Retinal pigment epithelial cell (primary cell): ENCODE results near the gene GGPS1.

Source experiments
- DNase-seq: peaks from one replicate; pipeline ENCODE4 v3.0.0-alpha.2; 2010; ENCODE audit warnings: low read depth
- H3K4me3 ChIP-seq: 2 replicates; pipeline ENCODE4 v1.5.1; 2011; ENCODE audit warnings: mild to moderate bottlenecking, low read length, control low read depth, moderate library complexity
- CTCF ChIP-seq: conservative IDR thresholded peaks from 2 replicates; pipeline ENCODE4 v1.5.1; 2011; ENCODE audit warnings: low read depth, low read length, control low read depth, inconsistent platforms

Gene GGPS1

GRCh38 chr1:235317168-235317567 is 11.2 kb upstream of the GGPS1 start:
- no peak for TF ChIP-seq CTCF
- no peak for DNase-seq
- H3K4me3 ChIP-seq, result no peak overlapping the region

GRCh38 chr1:235319255-235319654 is 9.1 kb upstream of the GGPS1 start:
- DNase-seq, result no peak
- H3K4me3 ChIP-seq, result no peak overlapping the region
- TF ChIP-seq CTCF, result no peak

- H3K4me3 ChIP-seq, result no peak overlapping the region
- TF ChIP-seq CTCF, result no peak
- no peak for DNase-seq
Measured at GRCh38 chr1:235320521-235321179, 7.7 kb upstream of the GGPS1 start.

- no peak for DNase-seq
- no peak for TF ChIP-seq CTCF
- no peak overlapping the region for H3K4me3 ChIP-seq
Measured at GRCh38 chr1:235324296-235324695, 4.1 kb upstream of the GGPS1 start.

GRCh38 chr1:235325139-235325538 is 3.2 kb upstream of the GGPS1 start:
- no peak for DNase-seq
- H3K4me3 ChIP-seq, result peak overlapping the region; percentile 95
- TF ChIP-seq CTCF, result no peak

- DNase-seq, result no peak
- H3K4me3 ChIP-seq, result peak overlapping the region; percentile 95
- TF ChIP-seq CTCF, result no peak
Measured at GRCh38 chr1:235325854-235326253, 2.5 kb upstream of the GGPS1 start.

GRCh38 chr1:235326719-235327558 is 1.4 kb upstream of the GGPS1 start:
- H3K4me3 ChIP-seq, result peak overlapping the region; percentile 95
- DNase-seq, result no peak
- TF ChIP-seq CTCF, result no peak
